ENCODE data around the gene TNFRSF18. TPM values are rescaled to one million over a fixed set of nuclear protein-coding genes. Genes with fewer than 3 reads are reported as not detected.

The TNFRSF18 gene
- total RNA-seq, 1 donor from 2014 or later, result not detected

DNA sequence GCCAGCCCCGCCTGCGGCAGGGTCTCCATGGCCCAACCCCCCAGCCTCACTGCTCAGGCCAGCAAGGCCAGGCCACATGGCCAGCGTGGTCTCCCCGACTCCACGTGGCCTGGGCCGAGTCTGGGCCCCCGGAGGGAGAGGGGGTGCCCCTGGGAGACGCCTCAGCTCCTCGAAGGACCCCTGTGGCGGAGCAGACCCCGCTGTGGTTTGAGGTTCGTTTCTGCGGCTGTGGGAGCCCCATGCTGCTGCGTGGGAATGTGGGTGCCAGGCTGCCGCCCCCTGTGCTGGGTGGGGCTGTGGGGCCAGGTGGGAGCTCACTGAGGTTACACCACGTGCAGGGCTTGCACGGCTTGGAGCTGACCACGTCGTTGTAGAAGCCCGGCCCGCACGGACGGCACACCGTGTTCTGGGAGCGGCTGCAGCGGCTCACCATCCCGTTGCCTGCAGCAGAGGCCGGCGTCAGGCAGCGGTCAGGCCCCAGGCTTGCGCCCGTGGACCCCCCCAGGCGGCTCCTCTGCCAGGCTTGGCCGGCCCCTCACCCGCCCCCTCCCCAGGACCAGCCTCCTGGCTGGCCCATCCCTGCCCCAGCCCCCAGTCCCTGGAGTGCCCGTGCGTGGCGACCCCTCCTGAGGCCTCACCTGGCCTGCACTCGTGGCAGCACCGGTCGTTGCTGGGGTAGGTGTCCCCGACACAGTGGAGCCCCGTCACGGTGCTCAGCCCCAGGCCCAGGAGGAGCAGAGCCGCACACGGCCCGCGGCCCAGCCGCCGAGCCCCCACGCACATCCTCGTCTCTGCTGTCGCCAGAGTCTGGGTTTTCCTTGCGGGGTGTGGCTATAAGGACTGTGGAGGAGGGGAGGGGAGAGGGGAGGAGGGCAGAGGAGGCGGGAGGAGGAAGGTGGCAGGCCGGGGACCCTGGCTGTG is 7.2 kb upstream of the TNFRSF18 start, which contains the start of gene TNFRSF4:
Gene TNFRSF4 (minus strand): TSS at position 809 of the 921 bp plus-strand sequence. CDS start 26 bp downstream, at position 783.
- no peak for DNase-seq

DNA sequence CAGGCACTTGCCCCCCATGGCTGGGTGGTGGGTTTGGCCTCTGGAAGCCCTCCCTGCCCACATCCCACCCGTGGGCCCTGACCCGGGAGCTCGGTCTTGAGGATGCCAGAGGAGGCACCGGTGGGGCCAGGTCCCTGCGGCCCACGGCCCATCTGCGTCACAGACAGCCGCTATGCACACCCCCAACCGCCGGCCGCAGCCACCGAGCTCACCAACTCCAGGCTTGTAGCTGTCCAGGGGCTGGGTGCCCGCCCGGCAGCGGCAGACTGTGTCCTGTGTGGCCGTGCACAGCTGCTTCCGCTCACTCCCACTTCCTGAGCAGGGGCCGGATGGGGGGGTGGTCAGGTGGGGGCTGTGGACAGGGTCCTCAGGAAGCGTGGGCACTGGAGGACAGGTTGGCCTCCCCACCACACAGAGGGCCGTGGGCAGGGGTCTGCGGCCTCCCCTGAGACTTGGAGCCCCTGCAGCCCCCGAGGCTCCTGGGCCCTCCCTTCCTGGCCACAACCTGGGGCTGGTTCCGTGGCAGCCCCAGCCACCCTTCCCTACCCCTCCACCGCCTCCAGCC is 6.5 kb upstream of the TNFRSF18 start:
- no peak for DNase-seq

DNA sequence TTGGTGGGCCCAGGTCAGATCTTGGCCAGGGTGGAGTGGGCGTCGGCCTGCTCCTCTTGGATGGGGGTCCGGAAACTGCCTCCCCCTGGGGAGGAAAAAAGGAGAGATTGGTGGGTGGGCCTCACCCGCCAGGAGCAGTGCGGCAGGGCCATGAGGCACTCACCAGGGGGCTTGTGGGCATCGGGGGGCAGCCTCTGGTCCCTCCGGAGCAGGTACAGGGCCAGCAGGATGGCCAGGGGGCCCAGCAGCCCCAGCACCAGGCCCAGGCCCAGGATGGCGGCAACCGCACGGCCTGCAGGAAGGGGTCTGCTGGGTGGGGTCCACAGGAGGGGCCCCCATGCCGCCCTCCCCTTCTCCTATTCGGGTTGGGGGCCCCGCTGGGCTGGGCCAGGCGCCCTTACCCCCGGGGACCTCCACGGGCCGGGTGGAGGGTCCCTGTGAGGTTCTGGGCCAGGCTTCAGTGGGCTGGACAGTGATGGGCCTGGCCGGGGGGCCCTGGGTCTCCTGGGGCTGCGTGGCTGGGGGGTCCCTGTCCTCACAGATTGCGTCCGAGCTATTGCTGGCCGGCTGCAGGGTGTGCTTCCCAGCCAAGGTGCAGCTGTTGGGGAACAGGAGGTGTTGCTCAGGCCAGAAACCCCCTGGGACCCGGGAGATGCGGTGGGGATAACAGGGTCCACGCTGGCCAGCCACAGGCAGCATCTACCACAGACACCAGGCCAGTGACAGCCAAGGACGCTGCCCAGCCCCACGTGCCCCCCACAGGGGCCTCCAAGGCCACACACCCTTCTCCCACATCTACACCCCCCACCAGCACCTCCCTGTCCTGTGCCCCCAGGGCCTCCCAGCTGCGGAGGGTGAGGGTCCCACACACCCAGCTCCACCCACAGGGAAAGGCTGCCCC is 5.4 kb upstream of the TNFRSF18 start:
- no peak for DNase-seq

DNA sequence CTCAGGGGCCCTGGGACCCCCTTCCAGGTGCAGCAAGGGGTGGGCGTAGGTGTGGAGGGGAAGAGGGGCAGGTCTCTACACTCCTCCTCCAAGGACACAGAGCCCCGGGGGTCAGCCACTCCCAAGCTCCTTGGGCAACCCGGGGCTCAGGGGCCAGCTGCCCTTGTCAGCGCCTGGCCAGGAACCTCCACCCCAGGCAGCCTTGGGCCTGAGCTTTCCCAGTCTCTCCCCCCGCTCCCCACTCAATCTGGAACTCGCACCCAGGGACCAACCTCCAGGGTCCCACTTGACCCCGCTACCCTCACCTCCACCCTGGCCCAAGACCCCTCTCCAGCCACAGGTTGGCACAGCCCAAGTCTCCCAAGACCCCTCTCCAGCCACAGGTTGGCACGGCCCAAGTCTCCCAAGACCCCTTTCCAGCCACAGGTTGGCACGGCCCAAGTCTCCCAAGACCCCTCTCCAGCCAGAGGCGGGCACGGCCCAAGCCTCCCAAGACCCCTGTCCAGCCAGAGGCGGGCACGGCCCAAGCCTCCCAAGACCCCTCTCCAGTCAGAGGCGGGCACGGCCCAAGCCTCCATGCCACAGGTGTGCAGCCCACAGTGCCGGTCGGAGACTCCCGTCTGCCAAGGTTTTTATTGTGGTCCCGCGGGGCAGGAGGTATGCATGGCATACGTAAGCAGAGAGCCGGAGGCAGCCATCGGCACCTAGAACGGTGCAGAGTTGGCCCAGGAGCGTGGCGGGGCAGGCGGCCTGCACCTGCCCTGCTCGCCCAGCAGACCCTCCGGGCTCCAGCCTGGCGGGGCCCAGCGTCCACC is 4.5 kb upstream of the TNFRSF18 start:
- DNase-seq, result no peak

DNA sequence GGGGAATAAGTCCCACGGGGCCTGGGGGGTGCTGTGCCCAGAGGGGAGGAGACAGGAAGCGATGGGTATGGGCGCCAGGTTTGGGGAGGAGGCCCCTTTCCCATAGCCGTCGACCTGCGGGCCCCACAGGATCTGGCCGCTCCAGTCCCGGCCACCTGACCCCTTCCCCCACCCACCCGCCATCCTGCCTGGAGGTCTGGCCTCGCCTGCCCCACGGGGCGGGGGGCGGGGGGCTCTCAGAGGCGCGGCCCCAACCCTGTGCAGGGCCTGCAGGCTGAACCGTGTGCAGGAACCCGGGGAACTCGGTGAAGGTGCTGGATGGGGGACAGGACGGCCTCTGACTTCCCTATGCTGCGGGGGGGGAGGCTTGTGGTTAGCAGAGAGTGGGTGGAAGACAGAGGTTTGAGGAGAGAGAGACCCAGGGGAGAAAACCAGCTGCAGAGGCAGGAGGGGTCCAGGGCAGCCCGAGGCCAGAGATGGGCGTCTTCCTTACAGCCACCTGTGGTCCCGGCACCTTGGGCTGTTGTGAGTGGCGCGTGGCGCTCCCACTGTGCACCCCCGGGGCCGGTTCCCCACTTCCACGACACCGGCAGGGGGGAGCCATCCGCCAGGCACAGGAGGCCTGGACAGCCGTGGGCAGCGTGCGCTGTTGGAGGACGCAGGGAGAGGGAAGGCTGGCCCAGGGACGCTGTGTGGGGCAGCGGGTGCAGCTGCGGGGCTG is 2.5 kb upstream of the TNFRSF18 start:
- no peak for DNase-seq

DNA sequence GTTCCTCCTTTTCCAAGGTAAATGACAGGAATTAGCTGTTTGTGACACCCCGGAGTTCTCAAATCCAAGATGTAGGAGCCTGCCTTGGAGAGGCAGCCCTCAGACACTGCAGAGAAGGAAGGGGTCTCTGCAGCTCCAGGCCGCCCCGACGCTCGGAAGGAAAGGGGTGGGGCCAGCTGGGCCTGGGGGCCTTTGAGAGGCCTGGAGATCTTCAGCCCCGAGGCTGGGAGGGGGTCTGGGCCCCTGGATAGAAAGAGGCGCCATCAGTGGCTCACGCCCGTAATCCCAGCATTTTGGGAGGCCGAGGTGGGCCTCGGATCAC is 1.1 kb upstream of the TNFRSF18 start:
- DNase-seq, result no peak

DNA sequence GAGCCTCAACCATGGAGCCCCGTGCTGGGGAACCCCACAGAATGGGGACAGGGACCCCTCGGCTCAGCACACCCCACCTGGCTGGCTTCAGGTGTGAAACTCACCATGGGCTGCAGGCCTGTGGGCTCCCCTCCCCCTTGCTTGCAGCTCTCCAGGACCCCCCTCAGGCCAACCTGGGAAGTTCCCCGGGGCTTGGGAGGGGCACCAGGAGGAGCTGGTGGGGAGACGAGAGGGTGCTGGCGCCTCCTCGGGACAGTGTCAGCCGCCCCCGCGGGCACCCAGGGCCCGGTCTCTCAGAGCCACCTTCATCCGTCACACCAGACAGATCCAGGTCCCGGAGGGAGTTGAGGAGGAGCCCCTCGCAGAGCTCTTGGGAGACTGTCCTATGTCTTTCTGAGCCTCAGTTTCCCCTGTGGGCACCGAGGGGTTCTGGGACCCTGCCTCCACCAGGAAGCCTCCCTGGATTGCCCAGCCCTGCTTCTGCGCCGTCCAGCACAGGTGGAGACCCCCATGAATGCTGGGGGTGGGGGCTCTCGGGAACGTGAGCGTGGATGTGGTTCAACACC is 657 bp upstream of the TNFRSF18 start:
- DNase-seq, result no peak

DNA sequence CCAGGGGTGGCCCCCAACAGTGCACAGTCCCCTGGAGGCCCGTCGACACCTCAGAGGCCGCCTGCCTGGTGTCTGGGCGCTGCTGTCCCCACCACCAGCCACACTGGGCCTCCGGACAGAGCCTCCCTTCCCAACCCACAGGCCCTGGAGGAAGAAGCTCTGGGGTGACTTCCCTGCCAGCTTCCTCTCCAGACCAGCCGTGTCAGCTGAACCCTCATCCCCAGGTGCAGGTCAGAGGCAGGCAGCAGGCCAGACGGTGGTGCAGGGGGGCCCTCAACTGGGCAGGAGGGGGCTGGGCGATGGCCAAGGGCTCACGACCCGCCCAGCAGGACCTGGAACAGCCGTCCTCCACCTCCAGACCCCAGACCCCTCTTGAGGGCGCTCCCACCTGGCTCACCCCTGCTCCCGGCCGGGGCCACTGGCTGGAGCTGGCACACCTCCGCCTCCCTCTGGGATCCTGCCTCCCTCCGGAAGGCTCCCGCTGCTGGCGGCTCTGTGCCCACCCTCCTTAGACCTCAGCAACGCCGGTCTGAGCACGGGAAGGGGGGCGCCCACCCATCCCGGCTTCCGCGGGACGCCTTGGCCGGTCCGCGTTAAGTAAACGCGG is 520 bp downstream of the TNFRSF18 start:
- no peak for DNase-seq

DNA sequence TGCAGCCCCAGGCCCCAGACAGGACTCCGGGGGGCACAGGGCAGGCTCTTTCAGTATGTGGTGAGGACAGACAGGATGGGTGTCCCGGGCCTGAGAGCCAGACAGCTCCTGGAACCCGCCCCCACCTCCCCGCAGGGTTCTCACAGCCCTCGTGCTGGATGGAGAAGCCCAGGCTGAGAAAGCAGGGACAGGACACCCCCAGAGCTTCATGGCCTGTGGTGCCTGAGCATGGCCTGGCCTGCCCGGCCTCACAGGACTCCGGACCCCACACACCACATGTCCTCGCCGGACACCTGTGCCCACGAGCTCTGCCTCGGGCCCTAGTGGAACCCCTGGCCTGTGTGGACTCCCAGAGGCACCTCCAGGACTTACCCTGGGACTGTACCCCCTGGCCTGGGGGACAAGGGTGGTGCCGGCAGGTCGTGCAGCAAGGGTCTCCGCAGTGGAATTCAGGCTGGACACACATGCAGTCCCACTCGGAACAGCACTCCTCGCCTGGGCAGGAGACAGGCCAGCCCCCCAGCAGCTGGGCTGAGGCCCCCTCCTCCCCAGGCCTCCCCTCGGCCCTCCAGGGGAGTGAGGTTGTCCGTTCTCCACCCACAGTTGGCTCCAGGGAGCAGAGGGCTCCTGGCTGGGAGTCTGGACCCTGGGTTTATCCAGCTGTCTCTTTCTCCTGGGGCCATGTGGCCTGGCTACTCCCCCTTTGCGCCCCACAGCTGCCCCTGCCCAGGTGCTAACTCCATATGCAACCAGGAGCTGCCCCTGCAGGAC is 1.2 kb downstream of the TNFRSF18 start:
- DNase-seq, result no peak

DNA sequence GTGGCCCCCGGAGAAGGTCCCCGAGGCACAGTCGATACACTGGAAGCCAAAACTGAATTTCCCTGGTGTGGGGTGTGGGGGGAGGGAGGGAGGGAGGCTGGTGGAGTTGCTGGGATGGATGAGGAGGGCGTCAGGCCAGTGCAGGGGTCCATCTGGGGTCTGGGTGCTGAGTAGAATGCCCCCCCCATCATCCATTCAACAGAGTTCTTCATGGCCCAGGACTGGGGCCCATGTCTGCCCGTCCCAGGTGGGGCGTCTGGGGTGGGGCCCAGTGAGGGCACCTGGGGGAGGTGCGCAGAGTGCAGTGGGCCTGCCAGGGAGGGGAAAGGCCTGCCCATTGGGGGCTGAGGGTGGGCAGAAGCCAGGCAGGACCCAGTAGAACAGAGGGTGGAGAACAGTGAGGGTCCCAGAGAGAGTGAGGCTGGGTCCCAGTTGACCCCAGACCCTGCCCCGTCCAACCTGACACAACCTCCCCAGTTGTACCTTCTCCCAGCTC is 1.9 kb downstream of the TNFRSF18 start:
- no peak for DNase-seq

DNA sequence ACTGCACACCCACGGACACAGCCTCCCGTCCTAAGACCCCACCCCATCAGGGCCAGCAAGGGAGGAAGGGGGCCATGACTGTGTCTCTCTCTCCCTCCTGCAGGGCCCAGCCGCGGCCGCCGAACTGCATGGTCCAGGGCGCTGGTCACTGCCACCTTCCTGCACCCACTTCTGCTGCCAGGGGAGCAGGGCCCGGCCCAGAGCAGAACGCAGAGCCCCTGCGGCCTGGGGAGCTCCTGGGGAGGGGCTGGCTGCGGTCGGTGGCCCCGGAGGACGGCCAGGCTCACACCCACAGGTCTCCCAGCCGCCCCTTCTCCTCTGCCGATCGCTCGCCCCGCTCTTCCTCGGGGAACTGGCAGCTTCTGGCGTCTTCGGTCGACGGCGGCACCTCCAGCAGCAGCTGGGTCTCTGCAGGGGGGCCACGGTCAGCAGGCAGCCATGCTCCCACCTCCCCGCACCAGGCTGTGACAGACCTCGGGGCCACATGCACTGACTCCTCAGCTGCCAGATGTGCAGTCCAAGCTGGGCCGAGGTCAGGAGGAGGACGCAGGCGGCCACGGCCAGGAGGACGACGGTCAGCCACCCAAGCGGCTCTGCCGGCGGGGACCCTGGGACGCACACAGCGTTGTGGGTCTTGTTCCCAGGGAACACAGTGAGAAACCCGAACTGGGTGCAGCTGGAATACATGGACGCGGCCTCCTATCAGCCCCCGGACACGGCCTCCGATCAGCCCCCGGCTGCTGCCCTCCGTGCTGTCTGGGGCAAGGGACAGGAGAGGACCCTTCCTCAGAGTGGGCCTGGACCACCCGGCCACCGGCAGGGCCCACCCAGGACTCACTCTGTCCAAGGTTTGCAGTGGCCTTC is 2.6 kb downstream of the TNFRSF18 start:
- DNase-seq, result no peak

DNA sequence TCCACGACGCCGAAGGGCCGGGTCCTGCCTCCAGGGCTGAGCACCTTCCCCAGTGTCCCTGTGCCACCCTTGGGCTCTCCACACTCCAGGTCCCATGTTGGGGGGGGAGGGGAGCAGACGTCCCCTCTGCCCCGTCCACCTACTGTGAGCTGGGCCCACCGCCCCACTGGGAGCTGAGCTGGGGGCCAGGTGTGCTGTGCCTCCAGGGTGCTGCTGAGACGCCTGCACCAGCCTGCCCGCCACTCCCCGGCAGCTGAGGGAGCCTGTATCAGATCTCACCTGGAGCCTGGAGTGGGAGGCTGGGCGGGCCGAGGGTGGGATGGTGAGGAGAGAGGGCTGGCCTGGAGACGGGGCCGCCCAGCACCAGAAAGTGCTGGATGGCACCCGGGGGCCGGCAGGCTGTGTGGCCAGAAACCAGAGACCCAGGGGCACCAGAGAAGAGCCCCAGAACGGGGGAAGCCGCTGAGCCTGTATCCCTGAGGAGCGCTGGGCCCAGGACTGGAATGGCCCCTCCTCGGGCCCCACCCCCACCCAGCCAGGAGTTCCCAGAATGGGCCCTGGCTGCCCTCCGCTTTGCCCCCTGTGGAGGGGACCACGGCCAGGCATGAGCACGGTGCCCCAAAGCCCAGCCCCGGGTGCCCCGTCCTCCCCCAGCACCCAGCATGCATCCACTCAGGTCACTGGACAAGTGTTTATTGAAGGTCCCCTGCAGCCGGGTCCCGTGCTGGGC is 3.4 kb downstream of the TNFRSF18 start:
- no peak for DNase-seq

DNA sequence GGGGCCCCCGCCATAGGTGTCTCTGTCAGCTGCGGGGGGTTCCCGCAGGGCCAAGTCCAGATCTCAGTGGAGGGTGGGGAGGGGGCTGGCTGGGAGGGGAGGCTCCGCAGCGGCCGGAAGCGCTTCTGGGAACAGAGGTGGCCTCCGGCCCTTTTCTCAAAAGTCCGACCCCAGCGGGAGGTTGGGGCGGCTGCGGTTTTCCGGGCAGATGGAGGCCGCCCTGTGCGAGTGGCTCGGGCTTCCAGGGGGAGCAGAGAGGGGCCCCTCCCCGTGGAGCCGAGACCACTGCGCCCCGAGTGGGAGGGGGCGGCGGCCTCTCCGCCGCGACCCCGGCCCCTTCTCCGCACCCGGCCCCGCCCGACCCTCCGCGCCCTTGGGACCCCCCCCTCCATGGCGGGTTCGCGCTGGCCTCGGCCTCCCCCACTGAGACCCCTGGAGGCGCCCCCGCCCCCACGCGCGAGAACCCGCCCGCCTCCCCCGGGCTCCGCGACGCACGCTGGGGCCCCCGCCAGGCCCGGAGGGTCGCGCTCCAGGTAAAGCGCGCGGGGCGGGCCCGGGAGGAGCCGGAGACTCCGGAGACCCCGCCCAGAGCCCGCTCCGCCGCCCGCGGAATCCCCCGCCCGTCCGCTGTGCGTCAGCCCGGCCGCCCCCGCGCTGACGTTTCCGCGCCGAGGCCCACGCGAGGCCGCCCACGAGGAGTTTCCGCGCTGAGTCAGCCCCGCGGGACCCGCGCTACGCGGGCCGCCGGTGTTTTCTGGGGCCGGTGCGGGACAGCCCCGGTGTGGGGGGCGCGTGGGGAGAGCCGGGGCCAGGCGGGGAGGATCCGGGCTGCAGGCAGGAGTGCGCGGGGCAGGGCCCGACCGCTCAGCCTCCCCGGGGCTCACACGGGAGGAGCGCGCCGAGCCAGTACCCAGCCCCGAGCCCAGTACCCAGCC is 5.2 kb downstream of the TNFRSF18 start:
- no peak for DNase-seq

DNA sequence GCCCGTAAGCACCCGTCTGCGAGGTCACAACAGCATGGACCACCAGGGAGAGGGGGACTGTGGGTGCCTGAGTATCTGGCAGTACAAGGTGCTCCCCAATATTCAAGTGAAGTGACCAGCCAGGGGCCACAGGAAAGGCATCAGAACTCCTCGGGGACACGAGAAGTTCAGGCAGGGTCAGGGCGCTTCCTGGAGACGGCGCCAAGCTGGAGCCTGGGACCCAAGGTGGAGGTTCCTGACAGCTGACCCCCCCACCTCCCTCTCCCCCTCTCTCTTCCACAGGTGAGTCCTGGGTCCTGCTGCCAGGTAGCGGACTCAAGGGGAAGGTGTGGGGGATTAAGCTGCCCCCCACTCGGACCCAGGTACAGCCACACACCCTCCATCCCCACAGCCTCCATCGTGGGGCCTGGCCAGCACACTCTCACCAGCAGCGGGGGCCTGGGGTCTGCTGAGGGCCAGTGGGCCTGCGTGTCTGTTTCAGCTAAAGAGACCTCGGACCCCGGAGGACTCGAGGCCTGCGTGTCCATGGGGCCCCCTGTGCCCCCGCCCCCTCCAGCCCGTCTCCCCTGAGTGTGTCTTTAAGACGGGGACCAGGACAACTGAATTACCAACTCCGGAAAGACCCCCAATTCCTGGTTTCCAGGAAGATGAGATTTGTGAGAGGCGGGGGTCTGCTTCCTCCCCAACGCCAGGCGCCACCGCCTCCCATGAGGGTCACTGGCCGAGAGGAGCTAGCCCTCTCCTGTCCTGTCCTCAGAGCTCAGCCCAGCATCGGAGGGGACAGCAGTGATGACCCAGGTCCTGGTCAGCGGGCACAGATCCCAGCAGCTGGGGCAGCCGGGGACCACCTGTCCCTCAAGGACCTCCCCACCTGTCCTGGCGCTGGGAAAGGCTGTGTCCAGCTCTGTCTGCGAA is 6.2 kb downstream of the TNFRSF18 start:
- DNase-seq, result no peak

Measured in occipital lobe (tissue), 2 donors.